Dedifferentiated amniotic fluid mesenchymal stem cell (primary cell): ENCODE data around the gene CRYBG1.

Experiments
- DNase-seq: peaks from one replicate; pipeline ENCODE4 v3.0.0-alpha.2; 2016; ENCODE audit errors: extremely low spot score

CRYBG1 gene

DNA sequence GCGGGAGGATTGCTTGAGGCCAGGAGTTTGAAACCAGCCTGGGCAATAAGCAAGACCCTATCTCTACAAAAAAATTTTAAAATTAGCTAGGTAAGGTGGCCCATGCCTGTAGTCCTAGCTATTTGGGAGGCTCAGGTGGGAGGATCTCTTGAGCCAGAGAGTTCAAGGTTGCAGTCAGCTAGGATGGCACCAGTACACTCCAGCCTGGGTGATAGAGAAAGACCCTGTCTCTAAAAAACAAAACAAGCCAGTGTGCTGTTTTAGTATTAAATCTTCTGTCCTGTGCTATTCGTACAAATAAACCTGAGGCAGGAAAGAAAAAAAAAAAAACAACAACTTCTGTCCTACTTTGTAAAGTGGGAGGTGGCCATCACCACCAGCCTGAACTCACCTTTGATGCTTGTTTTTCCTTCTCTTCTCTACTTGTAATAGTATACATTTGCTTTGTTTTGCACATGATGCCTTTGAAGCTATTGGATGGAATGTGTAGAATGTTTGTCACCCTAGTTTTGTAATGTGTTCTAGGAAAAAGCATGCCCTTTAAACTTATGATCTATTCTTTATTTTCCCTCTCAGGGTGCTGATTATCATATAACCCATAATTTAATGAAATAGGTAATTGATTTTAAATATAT, 102.5 kb downstream of the CRYBG1 start:
- DNase-seq: no peak

DNA sequence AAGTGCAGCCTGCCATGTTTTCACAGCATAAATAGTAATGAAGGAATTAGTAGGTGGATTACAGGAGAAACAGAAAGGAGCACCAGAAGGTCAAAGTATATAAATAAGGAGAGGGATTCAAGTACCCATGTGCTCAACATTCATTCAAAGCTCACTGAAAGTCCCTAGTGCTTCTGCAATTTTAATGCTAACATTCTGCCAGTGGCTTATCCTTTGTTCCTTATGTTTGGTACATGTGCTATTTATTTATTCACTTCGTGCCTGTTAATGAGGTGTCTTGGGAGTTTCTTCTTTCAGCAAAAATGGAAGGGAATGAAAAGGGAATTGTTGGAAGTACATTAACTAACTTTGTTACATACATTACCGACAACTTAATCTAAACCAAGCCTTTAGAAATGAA, 105.7 kb downstream of the CRYBG1 start:
- DNase-seq: no peak

DNA sequence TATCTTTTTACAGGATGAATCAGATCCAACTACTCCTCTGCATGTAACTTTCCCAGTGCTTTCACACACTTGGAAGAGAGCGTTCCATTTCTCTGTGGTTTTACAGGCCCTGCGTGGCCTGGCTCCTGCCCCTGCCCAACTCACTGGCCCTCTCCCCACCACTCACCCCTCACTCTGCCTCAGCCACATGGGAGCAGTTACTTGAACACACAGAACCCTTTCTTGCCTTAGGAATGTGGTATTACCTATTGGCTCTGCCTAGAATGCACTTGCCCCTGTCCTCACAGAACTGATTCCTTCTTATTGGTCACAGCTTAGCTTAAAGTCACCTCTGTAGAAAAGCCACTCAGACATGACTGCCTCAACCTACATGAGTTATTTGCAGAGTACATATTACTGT, 108.4 kb downstream of the CRYBG1 start:
- no peak for DNase-seq

DNA sequence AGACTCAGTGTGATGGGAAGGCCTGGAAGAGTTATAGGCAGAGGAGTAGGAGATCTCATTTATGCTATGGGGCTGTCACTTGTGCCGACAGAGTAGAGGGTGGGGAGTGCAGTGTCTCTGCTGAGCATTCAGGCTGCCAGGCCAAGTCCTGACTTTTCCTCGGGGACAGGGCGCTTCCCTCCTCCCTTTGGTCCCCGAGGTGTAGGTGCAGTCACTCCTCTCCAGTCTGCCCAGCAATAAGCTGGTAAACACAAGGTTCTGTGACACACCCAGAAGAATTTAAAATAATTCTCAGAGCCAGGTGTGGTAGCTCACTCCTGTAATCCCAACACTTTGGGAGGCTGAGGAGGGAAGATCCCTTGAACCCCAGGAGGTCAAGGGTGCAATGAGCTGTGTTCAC, 109.4 kb downstream of the CRYBG1 start:
- DNase-seq: no peak

DNA sequence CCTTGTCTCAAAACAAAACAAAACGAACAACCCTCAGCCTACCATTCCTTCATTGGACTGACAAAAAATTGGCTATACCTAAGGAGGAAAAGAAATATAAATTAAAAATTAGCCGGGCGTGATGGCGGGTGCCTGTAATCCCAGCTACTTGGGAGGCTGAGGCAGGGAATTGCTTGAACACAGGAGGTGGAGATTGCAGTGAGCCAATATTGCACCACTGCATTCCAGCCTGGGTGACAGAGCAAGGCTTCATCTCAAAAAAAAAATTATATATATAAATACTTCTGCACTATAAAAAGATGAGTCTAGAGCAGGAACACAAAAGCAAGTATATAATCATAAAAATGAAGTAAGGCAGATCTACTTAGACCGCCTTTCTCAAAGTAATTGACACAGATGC, 109.8 kb downstream of the CRYBG1 start:
- DNase-seq: no peak

DNA sequence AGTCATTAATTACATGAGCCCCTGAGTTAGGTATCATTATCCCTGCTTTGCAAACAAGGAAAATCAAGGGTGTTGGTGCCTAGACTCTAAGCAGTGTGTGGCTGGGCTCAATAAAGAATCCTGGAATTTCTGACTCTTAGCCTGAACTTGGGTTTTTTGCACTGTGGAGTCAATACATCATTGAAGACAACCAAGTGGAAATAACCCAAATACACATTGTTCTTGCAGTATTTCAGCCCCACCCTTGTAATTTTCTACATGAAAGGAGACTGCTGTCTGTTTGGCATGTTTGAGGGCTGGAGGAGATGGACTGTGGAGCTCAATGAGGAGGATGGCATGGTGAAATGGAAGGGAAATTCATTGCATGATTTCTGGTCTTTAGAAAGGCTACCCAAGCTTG, 110.3 kb downstream of the CRYBG1 start:
- no peak for DNase-seq

DNA sequence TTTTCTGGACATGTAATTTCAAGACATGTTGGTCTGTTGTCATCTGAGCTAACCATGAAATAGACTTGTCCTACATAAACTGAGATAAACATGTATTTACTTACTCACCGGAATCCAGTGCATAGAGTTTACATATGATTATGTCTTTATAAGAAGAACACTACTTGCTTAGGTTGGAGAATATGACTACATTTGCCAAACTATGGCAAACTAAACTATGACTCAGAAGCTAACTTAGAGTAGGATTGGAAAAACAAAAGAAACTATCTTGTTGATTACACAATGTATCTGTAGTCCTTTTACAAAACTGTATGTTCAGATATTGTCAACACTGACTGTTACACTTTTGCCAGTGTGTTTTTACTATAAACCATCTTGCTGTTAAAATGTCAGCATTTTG, 113.3 kb downstream of the CRYBG1 start:
- DNase-seq: peak; percentile 39

DNA sequence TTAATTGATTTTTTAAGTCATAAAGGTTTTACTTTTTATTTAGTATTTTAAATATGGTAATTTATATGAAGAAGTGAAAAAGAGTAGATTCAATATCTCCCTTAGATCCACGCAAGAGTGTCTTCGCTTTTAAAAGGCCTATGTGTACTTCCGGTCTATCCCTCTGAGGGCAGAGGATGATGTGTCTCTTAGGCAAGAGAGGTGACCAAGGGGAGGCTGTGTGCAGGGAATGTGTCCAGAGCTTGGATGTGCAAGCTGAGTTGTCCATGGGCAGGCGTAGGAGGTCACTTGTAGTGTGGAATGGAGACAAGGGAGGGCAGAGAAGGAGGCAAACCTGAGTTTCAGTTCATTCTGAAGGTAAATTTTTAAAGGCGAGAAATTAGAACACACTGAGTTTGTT, 113.9 kb downstream of the CRYBG1 start:
- DNase-seq: no peak

DNA sequence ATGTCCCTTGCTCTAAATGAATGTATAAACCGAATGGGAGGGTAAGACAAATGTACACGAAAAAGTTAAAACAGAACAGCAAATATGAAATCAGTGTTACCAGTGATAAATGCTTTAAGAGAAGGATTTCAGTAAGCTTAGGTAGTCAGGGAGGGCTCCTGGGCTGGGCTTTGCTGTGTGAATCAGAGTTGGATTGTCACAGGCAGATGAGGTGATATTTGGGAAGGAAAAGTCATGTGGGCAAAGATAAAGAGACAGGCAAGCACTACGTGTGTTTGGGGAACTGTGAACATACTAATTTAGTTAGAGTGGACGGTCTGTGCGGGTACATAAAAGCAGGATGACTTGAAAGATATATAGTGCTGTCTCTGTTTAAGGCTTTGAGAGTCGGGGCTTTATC, 114.8 kb downstream of the CRYBG1 start:
- no peak for DNase-seq

DNA sequence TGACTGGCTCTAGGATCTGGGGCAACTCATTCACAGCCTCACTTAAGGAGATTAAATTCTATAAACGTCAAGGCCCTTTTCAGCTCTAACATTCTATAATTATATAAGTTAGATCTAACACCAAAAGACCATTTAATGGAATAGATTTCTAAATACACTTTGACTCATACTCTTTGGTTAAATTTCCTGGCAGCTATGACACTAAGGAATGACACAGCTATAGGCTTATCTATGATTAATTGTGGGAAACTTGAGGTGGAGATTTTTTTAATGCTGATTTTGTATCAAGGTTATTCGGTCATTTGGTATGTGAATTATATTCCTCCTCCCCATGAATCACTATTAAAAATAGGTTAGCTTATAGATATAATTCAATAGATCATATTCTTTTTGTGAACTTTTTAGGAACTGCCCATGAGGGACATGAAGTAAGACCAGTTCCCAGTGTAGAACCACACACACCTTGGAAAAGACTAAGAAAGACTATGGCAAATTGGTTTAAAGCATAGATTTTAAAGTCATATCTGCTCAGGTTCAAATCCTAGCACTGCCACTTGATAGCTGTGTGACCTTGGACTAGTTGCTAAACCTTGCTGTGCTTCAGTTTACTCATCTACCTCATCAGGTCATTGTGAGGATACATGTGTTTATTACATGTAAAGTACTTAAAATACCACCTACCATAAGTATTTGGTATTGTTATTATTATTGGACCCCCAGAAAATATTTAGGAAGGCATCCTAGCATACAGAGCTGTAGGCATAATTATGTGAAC, 116.0 kb downstream of the CRYBG1 start:
- no peak for DNase-seq

DNA sequence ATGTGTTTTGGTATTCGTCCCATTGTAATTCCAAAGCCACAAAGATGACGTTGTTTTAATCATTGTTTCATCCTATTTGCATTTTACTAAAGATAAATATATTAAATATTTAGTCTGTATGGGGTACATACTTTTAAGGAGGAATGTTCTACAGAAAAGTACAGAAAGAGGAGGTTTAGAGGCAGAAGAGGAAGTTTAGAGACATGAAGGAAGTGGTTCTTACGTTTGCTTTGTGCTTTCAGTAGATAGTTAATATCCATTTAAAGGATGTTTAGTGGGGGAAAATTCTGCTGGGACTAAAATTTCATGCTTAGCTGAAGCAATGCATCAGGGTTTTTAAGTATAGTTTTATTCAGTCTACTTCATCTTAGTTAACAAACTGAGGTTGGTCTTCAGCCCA, 116.6 kb downstream of the CRYBG1 start:
- no peak for DNase-seq

DNA sequence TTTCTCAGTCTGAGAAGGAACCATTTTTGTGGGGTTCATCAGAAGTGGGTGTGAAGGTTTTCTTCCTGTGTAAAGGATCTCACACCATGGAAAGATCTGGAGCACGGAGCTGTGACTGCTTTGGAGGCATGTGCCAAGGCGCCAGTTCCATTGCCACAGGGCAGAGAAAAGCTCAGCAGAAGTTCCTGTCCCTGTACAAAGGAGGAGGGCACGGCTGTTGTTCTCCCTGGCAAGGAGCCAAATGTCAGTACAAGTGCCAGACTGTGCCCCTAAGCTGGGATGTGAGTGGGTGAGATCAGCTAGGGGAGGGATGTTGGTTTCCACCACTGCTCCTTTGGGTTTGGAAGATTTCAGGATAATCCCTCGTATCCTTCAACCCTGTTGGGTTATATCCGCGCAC, 117.3 kb downstream of the CRYBG1 start:
- no peak for DNase-seq

DNA sequence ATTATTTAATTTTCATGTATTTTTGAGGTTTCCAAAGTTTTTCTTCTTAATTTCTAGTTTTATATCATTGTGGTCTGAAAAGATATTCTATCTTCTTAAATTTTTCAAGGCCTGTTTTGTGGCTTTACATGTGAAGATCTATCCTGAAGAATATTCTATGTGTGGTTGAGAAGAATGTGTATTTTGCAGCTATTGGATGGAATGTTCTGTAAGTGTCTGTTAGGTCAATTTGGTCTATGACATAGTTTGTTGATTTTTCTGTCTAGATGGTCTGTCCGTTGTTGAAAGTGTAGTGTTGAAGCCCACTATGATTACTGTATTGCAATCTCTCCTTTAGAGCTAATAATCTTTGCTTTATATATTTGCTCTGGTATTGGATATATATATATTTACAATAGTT, 125.7 kb downstream of the CRYBG1 start:
- no peak for DNase-seq

DNA sequence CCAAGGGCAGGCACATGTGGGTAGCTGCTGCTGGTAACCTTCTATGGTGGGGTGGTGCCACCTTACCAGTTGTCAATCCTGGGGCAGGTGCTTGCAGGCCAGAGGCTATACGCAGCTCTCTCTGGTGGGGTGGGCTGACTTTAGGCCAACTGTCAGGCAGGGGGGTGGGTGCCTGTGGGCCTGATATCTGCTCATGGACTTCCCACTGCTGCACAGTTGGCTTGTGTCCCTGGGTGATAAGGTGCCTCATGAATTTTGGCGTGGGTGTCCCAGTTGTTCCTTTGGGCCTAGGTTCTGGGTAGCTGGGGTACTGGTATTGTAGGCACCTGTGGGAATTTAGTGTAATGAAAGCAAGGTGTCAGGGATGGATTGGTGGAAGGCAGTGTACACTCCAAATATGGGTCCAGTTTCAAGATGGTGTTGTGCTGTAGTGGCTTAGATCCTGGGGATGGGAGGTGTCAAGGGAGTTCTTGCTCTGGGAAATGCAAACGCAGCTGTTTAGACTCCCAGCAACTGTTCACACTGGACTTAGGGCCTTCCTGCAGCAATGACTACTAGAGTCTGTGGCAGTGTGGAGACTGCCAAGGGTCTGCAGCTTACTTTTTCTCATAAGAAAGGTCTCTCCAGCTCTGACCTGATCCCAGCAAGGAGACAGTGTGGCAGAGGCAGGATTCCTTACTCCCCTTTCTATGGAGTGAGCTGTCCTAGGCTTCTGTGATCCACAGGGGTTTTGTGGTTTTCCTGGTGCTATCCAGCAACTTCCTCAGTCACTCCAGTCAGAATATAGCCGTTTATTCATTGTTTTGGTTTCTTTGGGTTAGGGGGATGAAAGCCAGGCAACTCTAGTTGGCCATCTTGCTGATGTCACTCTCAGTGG, 128.2 kb downstream of the CRYBG1 start:
- no peak for DNase-seq

DNA sequence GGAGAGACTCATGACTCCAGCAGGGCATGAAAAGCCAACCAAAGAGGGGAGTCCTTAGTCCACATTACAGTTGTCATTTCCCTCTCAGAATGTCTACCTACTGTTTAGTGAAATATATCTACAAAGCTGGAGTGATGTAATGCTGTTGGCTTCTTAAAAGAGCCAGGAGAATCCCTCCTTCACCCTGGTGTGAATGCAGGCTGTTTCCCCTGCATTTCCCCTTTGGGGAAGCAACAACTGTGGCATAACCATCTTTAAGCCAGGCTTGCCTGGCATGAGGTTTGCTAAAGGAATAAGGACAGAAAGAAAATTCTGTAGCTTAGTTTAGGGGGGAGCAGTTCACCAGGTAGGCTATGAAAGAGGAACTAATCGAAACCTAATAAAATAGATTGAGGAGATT, 129.5 kb downstream of the CRYBG1 start:
- DNase-seq: no peak

DNA sequence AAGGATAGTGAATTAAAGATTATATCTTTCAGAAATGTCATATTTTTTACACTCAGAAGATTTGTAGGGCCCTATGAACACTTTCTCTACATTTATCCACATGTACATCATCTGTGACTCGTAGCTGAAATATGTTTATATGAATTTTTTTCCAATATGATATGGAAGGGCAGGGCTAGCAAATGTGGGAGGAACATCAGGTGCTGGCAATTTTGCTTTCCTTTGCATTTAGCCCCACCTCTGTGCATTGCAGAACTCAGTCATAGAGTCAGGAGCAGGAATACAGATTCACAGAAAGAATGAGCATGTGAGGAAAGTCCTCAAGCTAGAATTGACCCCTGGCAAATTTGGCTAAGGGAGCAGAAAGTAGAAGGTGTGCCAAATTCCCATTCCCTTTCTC, 129.9 kb downstream of the CRYBG1 start:
- DNase-seq: no peak

DNA sequence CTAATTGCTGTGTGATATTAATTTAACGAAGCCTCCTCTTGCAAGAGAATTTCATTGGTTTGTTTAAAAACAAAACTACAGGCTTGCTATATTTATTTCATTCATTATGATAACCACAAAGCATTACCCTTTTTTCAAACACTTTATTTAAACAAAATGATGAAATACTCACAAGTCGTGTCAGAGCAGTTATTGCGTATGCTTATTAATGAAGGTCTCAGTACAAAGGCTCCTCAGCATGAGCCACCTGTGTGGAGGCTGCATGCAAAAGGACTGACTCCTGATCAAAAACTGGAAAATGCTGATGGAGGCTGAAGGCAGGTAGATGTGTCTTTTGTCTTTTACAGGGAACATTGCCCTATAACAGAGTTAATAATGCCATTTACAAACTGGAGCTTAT, 130.5 kb downstream of the CRYBG1 start:
- DNase-seq: no peak

DNA sequence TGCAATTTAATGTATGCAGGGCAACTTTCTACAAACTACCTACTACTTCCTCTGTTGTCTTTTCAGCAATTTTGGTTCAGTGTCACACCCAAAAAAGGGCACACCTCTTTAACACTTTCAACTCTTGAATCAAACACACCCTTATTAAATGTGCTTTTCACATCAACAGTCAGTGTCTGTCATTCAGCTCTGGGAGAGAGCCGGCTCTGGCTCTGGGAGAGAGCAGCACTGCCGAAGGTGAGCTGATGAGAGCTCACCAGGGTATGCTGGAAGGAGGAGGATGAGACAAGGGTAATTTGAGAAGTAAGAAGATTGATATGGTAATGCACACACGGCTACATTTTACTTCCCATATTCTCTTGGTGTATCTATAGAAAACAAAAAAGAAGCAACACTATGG, 134.5 kb downstream of the CRYBG1 start:
- DNase-seq: no peak

DNA sequence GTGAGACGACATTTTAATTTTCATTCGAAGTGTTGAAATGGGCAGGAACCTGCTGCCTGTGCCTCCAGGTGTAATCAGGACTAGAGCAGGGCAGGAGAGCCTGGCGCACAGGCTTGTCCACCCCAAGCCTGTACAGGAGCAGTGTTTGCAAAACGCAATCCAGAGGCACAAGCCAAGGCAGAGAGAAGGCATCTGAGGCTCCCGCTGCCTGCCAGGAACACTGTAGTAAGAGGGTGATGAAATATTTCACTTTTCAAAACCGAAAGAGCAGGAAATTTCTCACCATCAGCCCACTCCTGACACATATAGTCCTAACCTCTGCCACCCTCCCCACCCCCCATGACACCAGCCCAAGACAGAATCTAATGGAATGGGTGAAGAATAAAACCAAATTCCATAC, 136.3 kb downstream of the CRYBG1 start:
- no peak for DNase-seq

DNA sequence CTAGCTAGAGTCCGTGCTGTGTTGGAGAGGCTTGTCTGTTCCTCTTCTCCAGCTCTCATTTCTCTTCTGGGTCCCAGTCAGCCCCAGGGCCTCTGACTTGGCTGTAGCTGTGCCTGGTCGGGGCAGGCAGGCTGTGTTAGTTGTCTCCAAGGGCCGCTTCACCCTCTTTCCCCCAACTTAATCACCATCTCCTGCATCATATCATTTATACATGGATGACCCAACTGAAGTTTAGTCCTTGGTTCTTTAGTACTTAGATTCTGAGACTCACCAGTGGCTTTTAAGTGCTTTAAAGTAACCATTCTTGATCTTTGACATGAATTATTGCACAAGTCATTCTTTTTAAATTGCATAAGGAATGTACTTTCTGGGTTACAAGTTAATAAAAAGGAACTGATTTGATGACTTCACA, 141.4 kb downstream of the CRYBG1 start:
- DNase-seq: no peak

DNA sequence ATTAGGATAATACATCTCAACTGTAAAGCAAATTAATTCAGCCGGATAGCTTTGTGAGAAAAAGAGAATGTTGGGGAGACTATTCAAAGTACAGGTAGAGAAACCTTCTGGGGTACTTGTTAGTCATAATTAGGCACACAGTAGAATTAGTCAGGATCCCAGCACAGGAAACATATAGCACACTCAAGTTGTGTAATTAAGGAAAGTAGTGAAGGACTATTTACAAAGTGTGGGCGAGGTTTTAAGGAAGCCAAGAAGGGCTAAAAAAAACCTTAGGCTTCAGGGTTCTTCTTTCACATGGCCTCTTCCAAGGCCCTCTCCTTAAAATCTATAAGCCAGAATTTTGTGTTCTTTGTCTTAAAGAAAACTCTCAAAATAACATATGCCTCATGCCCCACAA, 142.0 kb downstream of the CRYBG1 start:
- DNase-seq: no peak

DNA sequence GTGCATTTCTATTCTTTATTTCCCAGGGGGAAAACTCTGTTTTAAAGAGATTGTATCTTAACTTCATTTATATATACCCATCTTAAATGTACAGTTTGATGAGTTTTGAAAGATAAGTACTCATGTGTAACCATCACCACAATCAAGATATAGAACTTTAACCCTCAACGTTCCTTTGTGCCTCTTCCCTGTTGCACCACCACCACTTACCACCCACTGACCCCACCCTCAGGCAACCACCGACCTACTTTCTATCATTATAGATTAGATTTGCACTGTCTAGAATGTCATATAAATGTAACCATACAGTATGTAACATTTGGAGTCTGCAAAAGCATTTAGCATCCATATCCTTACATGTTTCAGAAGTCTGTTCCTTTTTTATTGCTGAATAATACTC, 147.8 kb downstream of the CRYBG1 start:
- DNase-seq: no peak

DNA sequence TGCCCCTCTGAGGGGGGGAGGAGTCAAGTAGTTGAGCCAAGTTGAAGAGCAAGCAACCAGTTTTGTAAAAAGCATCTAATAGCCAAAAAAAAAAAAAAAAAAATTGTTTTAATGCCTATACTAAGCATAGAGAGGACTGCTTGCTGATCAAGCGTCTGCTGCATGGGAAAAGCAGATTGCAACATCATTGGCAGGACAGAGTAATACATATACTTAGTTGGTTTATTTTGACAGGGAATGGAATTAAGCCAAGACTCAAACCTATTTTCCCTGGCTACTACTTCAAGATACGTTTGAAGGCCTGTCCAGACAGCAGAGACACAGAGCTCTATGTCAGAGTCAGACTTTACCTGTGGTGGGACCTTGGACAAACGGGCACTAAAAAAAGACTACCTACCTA, 148.3 kb downstream of the CRYBG1 start:
- DNase-seq: no peak
